Fibroblast of villous mesenchyme (primary cell): Measurements from ENCODE around the gene TRPC4AP. TPM values are rescaled to one million over a fixed set of nuclear protein-coding genes. Genes with fewer than 3 reads are reported as not detected.

ENCODE experiments used
- DNase-seq: peaks from one replicate; pipeline ENCODE4 v3.0.0-alpha.2; 2010; ENCODE audit warnings: low read depth
- H3K4me3 ChIP-seq: 2 replicates; pipeline ENCODE4 v1.5.1; 2011; ENCODE audit warnings: low read depth, mild to moderate bottlenecking, low read length
- total RNA-seq: library from RNA; depleted of rRNA; stranded (reverse); fragments of >200 nt; gene quantifications from 2 replicates; pipeline ENCODE4 v1.2.3, GENCODE V29; 2012
- TF ChIP-seq, protein P1 (sequence below): IDR thresholded peaks from 2 replicates; pipeline ENCODE4 v1.5.1; 2012; ENCODE audit warnings: low read depth, mild to moderate bottlenecking, low read length; ENCODE audit not compliant: insufficient read depth

TRPC4AP gene
- total RNA-seq, 1 donor: 96.7 TPM

DNA sequence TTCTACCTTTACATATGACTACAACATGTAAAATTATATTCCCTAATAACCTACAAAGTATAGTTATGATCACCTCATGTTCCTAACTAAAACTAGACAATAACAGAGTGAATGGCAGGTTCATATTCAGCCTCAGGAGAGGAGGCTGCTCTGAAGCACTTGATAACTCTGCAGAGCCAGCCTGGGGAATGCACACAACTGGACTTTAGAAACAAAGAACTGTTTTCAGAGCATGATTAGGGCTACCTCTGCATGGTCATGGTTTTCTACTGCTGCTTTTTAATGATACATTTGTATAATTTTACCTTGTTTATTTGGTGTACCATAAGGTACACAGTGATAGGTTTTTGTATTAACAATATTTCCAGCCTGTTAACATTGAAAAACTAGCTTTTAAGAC lies 50.3 kb downstream of the TRPC4AP start:
- DNase-seq: no peak
- H3K4me3 ChIP-seq: no peak overlapping the region
- TF ChIP-seq, protein P1, sequence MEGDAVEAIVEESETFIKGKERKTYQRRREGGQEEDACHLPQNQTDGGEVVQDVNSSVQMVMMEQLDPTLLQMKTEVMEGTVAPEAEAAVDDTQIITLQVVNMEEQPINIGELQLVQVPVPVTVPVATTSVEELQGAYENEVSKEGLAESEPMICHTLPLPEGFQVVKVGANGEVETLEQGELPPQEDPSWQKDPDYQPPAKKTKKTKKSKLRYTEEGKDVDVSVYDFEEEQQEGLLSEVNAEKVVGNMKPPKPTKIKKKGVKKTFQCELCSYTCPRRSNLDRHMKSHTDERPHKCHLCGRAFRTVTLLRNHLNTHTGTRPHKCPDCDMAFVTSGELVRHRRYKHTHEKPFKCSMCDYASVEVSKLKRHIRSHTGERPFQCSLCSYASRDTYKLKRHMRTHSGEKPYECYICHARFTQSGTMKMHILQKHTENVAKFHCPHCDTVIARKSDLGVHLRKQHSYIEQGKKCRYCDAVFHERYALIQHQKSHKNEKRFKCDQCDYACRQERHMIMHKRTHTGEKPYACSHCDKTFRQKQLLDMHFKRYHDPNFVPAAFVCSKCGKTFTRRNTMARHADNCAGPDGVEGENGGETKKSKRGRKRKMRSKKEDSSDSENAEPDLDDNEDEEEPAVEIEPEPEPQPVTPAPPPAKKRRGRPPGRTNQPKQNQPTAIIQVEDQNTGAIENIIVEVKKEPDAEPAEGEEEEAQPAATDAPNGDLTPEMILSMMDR: no peak

DNA sequence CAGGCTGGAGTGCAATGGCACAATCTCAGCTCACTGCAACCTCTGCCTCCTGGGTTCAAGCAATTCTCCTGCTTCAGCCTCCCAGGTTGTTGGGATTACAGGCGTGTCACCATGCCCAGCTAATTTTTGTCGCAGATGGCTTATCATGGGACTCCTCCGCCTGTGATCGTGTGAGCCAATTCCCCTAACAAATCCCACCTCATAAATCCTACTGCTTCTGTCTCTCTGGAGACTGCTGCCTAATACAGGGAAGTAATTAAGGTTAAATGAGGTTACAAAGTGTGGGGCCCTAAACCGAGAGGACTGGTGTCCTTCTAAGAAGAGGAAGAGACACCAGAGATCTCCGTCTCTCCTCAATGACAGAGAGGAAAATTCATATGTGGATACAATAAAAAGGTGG lies 52.0 kb downstream of the TRPC4AP start:
- no peak for DNase-seq
- TF ChIP-seq, protein P1: no peak
- H3K4me3 ChIP-seq: no peak overlapping the region

DNA sequence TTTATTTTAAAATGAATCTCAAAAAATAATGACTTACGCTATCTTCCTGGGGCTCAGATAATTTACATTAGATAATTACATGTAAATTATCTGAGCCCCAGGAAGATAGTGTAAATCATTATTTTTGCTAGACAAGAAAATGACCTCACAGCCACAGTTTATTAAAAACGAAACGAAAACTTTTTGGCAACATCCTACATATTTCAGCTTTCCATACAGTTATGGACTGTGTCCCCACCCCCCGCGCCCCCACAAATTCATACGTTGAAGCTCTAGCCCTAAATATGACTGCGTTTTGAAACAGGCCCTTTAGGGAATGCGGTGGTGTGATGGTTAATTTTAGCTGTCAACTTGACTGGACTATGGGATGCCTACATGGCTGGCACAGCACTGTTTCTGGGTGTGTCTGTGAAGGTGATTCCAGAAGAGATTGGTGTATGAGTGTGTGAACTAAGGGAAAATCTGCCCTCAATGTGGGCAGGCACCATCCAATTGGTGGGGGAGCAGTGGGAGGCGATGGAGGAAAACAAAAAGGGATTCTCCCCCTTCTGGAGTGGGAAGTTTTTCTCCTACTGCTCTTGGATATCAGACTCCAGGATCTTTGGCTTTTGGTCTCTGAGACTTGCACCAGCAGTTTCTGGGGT lies 52.6 kb downstream of the TRPC4AP start:
- no peak for DNase-seq
- TF ChIP-seq, protein P1: no peak
- no peak overlapping the region for H3K4me3 ChIP-seq

DNA sequence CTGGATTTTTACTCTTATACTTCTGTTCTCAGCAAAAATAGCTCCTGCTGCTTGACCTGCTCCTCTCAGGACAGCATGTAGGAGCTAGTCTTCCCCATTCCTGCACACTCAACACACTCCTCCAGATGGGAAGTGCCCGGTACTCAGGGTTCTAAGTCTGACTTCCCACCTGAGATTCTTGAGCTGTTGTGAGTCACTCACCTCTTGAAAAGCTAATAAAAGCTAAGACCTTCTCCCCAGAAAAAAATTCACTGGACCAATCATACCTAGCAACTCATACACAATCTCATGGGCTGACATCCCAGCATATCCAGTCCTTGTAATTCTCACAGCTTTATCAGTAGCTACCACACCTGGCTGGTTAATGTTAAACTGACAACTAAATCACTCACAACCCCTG lies 53.5 kb downstream of the TRPC4AP start:
- DNase-seq: no peak
- TF ChIP-seq, protein P1: no peak
- H3K4me3 ChIP-seq: no peak overlapping the region

DNA sequence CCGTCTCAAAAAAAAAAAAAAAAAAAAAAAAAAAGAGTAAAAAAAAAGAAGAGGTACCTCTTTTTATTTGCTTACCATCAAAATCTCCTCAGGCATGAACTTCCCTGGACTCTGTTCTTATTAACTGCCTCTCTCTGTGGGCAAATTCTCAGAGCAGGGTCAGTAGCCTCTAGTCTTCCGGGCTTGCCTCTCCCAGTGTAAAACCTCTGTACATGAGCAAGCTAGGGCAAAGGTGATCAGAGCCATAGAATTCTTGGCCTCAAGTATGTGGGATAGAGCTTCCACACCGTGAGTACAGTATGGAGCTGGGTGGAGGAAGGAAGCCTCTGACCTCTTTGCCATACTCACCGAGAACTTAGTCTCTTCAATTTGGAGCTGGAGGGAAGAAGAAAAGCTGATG lies 58.5 kb downstream of the TRPC4AP start:
- DNase-seq: no peak
- TF ChIP-seq, protein P1: no peak

GRCh38 chr20:35030136-35030535 lies 62.5 kb downstream of the TRPC4AP start:
- H3K4me3 ChIP-seq: no peak overlapping the region
- TF ChIP-seq, protein P1: no peak
- DNase-seq: no peak

More for the DNA sequence above, 58.5 kb downstream of the TRPC4AP start:
- H3K4me3 ChIP-seq: no peak overlapping the region

DNA sequence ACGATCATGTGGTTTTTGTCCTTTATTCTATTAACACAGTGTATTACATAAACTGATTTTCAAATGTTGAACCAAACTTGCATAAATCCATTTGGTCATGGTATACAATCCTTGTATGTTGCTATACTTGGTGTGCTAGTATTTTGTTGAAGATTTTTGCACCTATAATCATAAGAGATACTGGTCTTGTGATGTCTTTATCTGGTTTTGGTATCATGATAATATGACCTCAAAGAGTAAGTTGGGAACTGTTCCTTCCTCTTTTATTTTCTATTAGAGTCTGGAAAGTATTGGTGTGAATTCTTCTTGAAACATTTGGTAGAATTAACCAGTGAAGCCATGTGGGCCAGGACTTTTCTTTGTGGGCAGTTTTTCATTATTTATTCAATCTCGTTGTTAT lies 65.3 kb downstream of the TRPC4AP start:
- TF ChIP-seq, protein P1: no peak
- no peak for DNase-seq
- H3K4me3 ChIP-seq: no peak overlapping the region
